A673 (cell line): ENCODE measurements around the gene PACRG. TPM values are rescaled to one million over a fixed set of nuclear protein-coding genes. Genes with fewer than 3 reads are reported as not detected.

ENCODE experiments used
- BruUV-seq: library from RNA; stranded (reverse); fragments of 400-500 nt; replicated peaks from 2 replicates; lab custom pipeline; 2021; lab: Mats Ljungman, UMichigan
- CTCF ChIA-PET: fragments of 300-600 bp; sonication (Branson Sonifier 250); formaldehyde crosslinking; loops from one replicate; lab custom pipeline; 2022; ENCODE audit warnings: antibody characterized with exemption; lab: Charles Lee
- POLR2A ChIA-PET: fragments of 300-600 bp; sonication (Branson Sonifier 250); formaldehyde crosslinking; loops from one replicate; lab custom pipeline; 2022; ENCODE audit warnings: antibody characterized with exemption; ENCODE audit not compliant: low non-redundant PET; lab: Charles Lee
- DNase-seq: peaks from one replicate; pipeline ENCODE4 v3.0.0-alpha.2; 2015; ENCODE audit warnings: low spot score
- H3K27ac ChIP-seq: fragments of 200-600 bp; sonication (generic); 2 replicates; pipeline ENCODE4 v1.5.1; 2016; ENCODE audit warnings: mixed run types, low read depth, mild to moderate bottlenecking, mixed read lengths, antibody characterized with exemption, low read length; ENCODE audit not compliant: poor library complexity, severe bottlenecking
- H3K27me3 ChIP-seq: fragments of 200-600 bp; sonication (generic); replicated peaks from 2 replicates; pipeline ENCODE4 v1.6.1; 2017; ENCODE audit warnings: mixed run types, low read depth, mild to moderate bottlenecking, mixed read lengths, antibody characterized with exemption, low read length; ENCODE audit not compliant: insufficient read depth, poor library complexity
- H3K36me3 ChIP-seq: fragments of 200-600 bp; sonication (generic); 2 replicates; pipeline ENCODE4 v1.6.1; 2016; ENCODE audit warnings: mixed run types, mild to moderate bottlenecking, mixed read lengths, antibody characterized with exemption, low read length; ENCODE audit not compliant: insufficient read depth, poor library complexity, severe bottlenecking
- H3K4me1 ChIP-seq: fragments of 200-600 bp; sonication (generic); 2 replicates; pipeline ENCODE4 v1.6.1; 2017; ENCODE audit warnings: mixed run types, mild to moderate bottlenecking, mixed read lengths, antibody characterized with exemption, low read length; ENCODE audit not compliant: insufficient read depth, poor library complexity, severe bottlenecking
- H3K4me3 ChIP-seq: fragments of 200-600 bp; sonication (generic); 2 replicates; pipeline ENCODE4 v1.5.1; 2016; ENCODE audit warnings: low read depth, mixed run types, mild to moderate bottlenecking, mixed read lengths, low read length; ENCODE audit not compliant: poor library complexity, severe bottlenecking
- H3K9me3 ChIP-seq: fragments of 200-600 bp; sonication (generic); 2 replicates; pipeline ENCODE4 v1.6.1; 2016; ENCODE audit warnings: mixed run types, low read depth, mild to moderate bottlenecking, mixed read lengths, antibody characterized with exemption, low read length; ENCODE audit not compliant: poor library complexity, severe bottlenecking
- EZH2 ChIP-seq: fragments of 200-600 bp; sonication (generic); IDR thresholded peaks from 2 replicates; pipeline ENCODE4 v1.6.1; 2017; ENCODE audit warnings: borderline replicate concordance, low read depth, mild to moderate bottlenecking, mixed read lengths, antibody characterized with exemption, low read length; ENCODE audit not compliant: poor library complexity, severe bottlenecking
- intact Hi-C: fragments of 100-400 bp; cut with micrococcal nuclease; formaldehyde crosslinking; loops from one replicate; pipeline ENCODE4 v1.10.0; 2022; ENCODE audit not compliant: unreplicated experiment
- total RNA-seq: library from RNA; stranded (reverse); gene quantifications from 2 replicates; pipeline ENCODE4 v1.2.3, GENCODE V29; 2021
- TF ChIP-seq, protein P1 (sequence below): fragments of 300-800, 200-600 bp; sonication (generic); conservative IDR thresholded peaks from 2 replicates; pipeline ENCODE4 v1.5.1; 2017; ENCODE audit warnings: low read depth, mild to moderate bottlenecking, antibody characterized with exemption, low read length, moderate library complexity, mixed read lengths

The PACRG gene
- total RNA-seq, 1 experiment from 2014 or later = not detected

DNA sequence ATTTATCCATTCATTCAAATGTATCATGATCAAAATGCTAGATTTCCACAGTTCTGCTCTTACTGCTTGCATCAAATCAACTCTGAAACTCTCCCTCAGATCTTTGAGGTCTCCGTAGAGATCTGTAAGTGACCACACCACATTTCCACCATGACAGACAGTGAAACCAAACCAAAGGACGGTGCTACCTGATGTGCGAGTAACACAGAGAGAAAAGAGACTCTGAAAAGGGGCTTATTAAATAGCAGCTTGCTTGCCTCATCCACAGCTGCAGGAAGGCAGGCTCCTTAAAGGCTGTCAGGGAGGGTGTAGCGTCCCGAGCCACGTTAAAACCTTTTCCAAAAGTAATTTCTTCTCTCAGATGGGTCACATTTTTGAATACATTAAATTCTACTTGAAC is 335.8 kb downstream of the PACRG start:
- POLR2A ChIA-PET = no interaction called here
- CTCF ChIA-PET = no interaction called here
- TF ChIP-seq EZH2 = no peak
- TF ChIP-seq, protein P1, sequence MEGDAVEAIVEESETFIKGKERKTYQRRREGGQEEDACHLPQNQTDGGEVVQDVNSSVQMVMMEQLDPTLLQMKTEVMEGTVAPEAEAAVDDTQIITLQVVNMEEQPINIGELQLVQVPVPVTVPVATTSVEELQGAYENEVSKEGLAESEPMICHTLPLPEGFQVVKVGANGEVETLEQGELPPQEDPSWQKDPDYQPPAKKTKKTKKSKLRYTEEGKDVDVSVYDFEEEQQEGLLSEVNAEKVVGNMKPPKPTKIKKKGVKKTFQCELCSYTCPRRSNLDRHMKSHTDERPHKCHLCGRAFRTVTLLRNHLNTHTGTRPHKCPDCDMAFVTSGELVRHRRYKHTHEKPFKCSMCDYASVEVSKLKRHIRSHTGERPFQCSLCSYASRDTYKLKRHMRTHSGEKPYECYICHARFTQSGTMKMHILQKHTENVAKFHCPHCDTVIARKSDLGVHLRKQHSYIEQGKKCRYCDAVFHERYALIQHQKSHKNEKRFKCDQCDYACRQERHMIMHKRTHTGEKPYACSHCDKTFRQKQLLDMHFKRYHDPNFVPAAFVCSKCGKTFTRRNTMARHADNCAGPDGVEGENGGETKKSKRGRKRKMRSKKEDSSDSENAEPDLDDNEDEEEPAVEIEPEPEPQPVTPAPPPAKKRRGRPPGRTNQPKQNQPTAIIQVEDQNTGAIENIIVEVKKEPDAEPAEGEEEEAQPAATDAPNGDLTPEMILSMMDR = no peak

DNA sequence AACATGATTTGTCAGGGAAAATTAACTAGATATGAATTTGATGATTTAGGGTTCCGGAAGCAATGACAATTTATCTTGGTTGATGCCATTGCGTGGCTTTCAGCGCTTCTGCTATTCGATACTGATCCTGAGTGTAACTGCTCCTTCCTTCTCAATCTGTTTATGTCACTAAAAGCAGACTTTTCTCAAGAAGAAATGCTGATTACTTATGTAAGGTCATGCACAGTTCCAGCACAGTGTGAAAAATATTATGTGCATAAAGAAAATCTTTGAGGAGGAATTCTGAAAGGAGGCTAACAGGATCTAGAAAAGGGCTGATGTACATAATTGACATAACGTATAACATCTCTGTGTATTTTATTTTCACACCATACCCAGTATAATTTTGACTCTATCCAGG is 336.6 kb downstream of the PACRG start:
- no peak for DNase-seq
- Histone ChIP-seq H3K27ac (no peak overlapping the region), H3K4me3 (no peak overlapping the region), H3K36me3 (no peaks in the 10 kb centered on the region), H3K9me3 (no peaks in the 10 kb centered on the region), H3K4me1 (no peaks in the 10 kb centered on the region), H3K27me3 (no peaks in the 10 kb centered on the region)
- intact Hi-C loops = no loop called here
- ChIA-PET POLR2A (no interaction called here), CTCF (no interaction called here)
- TF ChIP-seq, protein P1 = no peak
- no peak for TF ChIP-seq EZH2
- BruUV-seq = no TSS peak

More for the DNA sequence above, 335.8 kb downstream of the PACRG start:
- H3K4me1 ChIP-seq = no peaks in the 10 kb centered on the region
- H3K27me3 ChIP-seq = no peaks in the 10 kb centered on the region
- no peak overlapping the region for H3K27ac ChIP-seq
- no peak for DNase-seq
- H3K36me3 ChIP-seq = no peaks in the 10 kb centered on the region
- H3K9me3 ChIP-seq = no peaks in the 10 kb centered on the region
- BruUV-seq = no TSS peak
- intact Hi-C loops = no loop called here
- H3K4me3 ChIP-seq = no peak overlapping the region

DNA sequence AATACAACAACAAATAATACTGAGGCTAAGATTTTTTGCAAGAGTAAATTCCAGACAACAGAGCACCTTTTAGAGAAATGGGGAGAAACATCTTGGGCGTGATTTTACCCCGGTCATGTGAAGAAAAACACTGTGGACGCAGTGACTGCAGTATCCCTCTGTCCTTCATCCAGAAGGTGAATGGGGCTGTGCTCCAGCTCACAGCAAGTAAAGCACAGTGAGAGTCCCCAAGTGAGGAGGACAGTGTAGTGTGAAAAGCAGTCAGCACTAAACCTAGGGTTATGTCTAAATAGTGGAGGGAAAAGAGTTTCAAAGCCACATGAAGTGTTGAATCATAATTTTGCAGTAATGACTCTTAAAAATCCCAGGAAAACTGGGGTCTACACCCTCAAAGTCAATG is 338.4 kb downstream of the PACRG start:
- no peaks in the 10 kb centered on the region for H3K36me3 ChIP-seq
- H3K27ac ChIP-seq = no peak overlapping the region
- no peaks in the 10 kb centered on the region for H3K9me3 ChIP-seq
- ChIA-PET CTCF (no interaction called here), POLR2A (no interaction called here)
- H3K4me3 ChIP-seq = no peak overlapping the region
- DNase-seq = no peak
- H3K27me3 ChIP-seq = no peaks in the 10 kb centered on the region
- intact Hi-C loops = no loop called here
- H3K4me1 ChIP-seq = no peaks in the 10 kb centered on the region
- no TSS peak for BruUV-seq
- TF ChIP-seq EZH2 = no peak
- TF ChIP-seq, protein P1 = no peak
